OCI-LY7 (cell line): Measurements from ENCODE around the gene DBF4. TPM values are rescaled to one million over a fixed set of nuclear protein-coding genes. Genes with fewer than 3 reads are reported as not detected.
"Not testable (repeated sequence)": the region's sequence is repeated elsewhere in the genome, so short reads cannot be mapped to it uniquely, and the experiment has no call there.

Source experiments
- BruUV-seq: library from RNA; stranded (reverse); fragments of 400-500 nt; replicated peaks from 2 replicates; lab custom pipeline; 2021; lab: Mats Ljungman, UMichigan
- CTCF ChIA-PET: fragments of 300-600 bp; sonication (Branson Sonifier 250); formaldehyde crosslinking; loops from one replicate; lab custom pipeline; 2022; ENCODE audit warnings: antibody characterized with exemption; ENCODE audit not compliant: unreplicated experiment; lab: Charles Lee
- POLR2A ChIA-PET: fragments of 300-600 bp; sonication (Branson Sonifier 250); formaldehyde crosslinking; loops from one replicate; lab custom pipeline; 2022; ENCODE audit warnings: antibody characterized with exemption; lab: Charles Lee
- DNase-seq: peaks from one replicate; pipeline ENCODE4 v3.0.0-alpha.2; 2015; ENCODE audit warnings: low spot score
- H2AFZ ChIP-seq: fragments of 200-600 bp; sonication (generic), shearing (Covaris generic); 2 replicates; pipeline ENCODE4 v1.6.1; 2014; ENCODE audit warnings: mild to moderate bottlenecking, antibody characterized with exemption, low read length, moderate library complexity
- H3K27ac ChIP-seq: fragments of 200-600 bp; sonication (generic); 2 replicates; pipeline ENCODE4 v1.5.1; 2014; ENCODE audit warnings: mixed run types, low read depth, mild to moderate bottlenecking, moderate library complexity, low read length, inconsistent platforms; ENCODE audit not compliant: poor library complexity, severe bottlenecking
- H3K36me3 ChIP-seq: fragments of 200-600 bp; sonication (generic); 2 replicates; pipeline ENCODE4 v1.6.1; 2014; ENCODE audit warnings: mild to moderate bottlenecking, antibody characterized with exemption, low read length, moderate library complexity, mixed read lengths; ENCODE audit not compliant: insufficient read depth
- H3K4me1 ChIP-seq: fragments of 200-600 bp; sonication (generic); 2 replicates; pipeline ENCODE4 v1.5.1; 2014; ENCODE audit warnings: mild to moderate bottlenecking, low read length; ENCODE audit not compliant: insufficient read depth, poor library complexity, severe bottlenecking
- H3K4me2 ChIP-seq: fragments of 200-600 bp; sonication (generic); 2 replicates; pipeline ENCODE4 v1.6.1; 2014; ENCODE audit warnings: mild to moderate bottlenecking, low read length
- H3K4me3 ChIP-seq: fragments of 200-600 bp; sonication (generic); 2 replicates; pipeline ENCODE4 v1.5.1; 2014; ENCODE audit warnings: mild to moderate bottlenecking, low read depth, low read length; ENCODE audit not compliant: poor library complexity, severe bottlenecking
- H3K79me2 ChIP-seq: fragments of 200-600 bp; sonication (generic); 2 replicates; pipeline ENCODE4 v1.6.1; 2016; ENCODE audit warnings: low read depth, mild to moderate bottlenecking, low read length, moderate library complexity, mixed read lengths; ENCODE audit not compliant: insufficient read depth
- H3K9me2 ChIP-seq: fragments of 200-600 bp; sonication (generic); 2 replicates; pipeline ENCODE4 v1.6.1; 2016; ENCODE audit warnings: mild to moderate bottlenecking, low read length, mixed read lengths; ENCODE audit not compliant: insufficient read depth
- H3K9me3 ChIP-seq: fragments of 200-600 bp; sonication (generic); 2 replicates; pipeline ENCODE4 v1.6.1; 2014; ENCODE audit warnings: mild to moderate bottlenecking, mixed run types, low read length, mixed read lengths
- H4K20me1 ChIP-seq: fragments of 200-600 bp; sonication (generic); 2 replicates; pipeline ENCODE4 v1.6.1; 2014; ENCODE audit warnings: mild to moderate bottlenecking, antibody characterized with exemption, low read length, moderate library complexity, mixed read lengths; ENCODE audit not compliant: insufficient read depth
- EZH2phosphoT487 ChIP-seq: fragments of 200-600 bp; sonication (generic); IDR thresholded peaks from 2 replicates; pipeline ENCODE4 v1.6.1; 2018; ENCODE audit warnings: low read depth, borderline replicate concordance, mild to moderate bottlenecking, mixed run types, antibody characterized with exemption, low read length, moderate library complexity, mixed read lengths
- intact Hi-C: fragments of 100-400 bp; cut with micrococcal nuclease; formaldehyde crosslinking; loops from one replicate; pipeline ENCODE4 v1.10.0; 2022; ENCODE audit not compliant: unreplicated experiment
- total RNA-seq, 2 experiments: library from RNA; depleted of rRNA in 1 of 2; stranded (reverse); fragments of >200 nt in 1 of 2; shearing (Covaris generic) in 1 of 2; gene quantifications; 2 replicates each; pipeline ENCODE4 v1.2.3, GENCODE V29; 2014 to 2022
- TF ChIP-seq, protein P1 (sequence below): fragments of 200-600 bp; sonication (generic); conservative IDR thresholded peaks from 2 replicates; pipeline ENCODE4 v1.5.1; 2014; ENCODE audit warnings: mild to moderate bottlenecking, antibody characterized with exemption, low read length, moderate library complexity, mixed read lengths

The DBF4 gene
- total RNA-seq, 2 experiments from 2014 or later: 95.0 to 99.2 TPM

GRCh38 chr7:87886875-87887274 is 10.6 kb downstream of the DBF4 start:
- Histone ChIP-seq H3K36me3 (peaks cover 98% of the 10 kb centered on the region), H3K4me3 (no peak overlapping the region), H3K4me1 (peaks cover 7% of the 10 kb centered on the region), H3K27ac (no peak overlapping the region), H4K20me1 (peaks cover 41% of the 10 kb centered on the region; the same call in 1 of the 2 replicates), H3K79me2 (peaks cover 90% of the 10 kb centered on the region), H2AFZ (no peak overlapping the region), H3K4me2 (no peak overlapping the region), H3K9me2 (no peaks in the 10 kb centered on the region), H3K9me3 (no peaks in the 10 kb centered on the region)
- ChIA-PET POLR2A (interaction anchor here (0.7 to 1.7 kb wide), 9 partner anchors 9 to 374 kb away, joined by 3 to 7 read pairs (median 3); no protein-coding TSS in a partner anchor), CTCF (no interaction called here)
- no peak for TF ChIP-seq EZH2phosphoT487
- TF ChIP-seq, protein P1, sequence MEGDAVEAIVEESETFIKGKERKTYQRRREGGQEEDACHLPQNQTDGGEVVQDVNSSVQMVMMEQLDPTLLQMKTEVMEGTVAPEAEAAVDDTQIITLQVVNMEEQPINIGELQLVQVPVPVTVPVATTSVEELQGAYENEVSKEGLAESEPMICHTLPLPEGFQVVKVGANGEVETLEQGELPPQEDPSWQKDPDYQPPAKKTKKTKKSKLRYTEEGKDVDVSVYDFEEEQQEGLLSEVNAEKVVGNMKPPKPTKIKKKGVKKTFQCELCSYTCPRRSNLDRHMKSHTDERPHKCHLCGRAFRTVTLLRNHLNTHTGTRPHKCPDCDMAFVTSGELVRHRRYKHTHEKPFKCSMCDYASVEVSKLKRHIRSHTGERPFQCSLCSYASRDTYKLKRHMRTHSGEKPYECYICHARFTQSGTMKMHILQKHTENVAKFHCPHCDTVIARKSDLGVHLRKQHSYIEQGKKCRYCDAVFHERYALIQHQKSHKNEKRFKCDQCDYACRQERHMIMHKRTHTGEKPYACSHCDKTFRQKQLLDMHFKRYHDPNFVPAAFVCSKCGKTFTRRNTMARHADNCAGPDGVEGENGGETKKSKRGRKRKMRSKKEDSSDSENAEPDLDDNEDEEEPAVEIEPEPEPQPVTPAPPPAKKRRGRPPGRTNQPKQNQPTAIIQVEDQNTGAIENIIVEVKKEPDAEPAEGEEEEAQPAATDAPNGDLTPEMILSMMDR: peak; percentile 82
- intact Hi-C loops: loop anchor here (1.0 kb wide), 1 partner anchor 90 kb away; no protein-coding TSS in a partner anchor
- peak; percentile 42 for DNase-seq
- no TSS peak for BruUV-seq

DNA sequence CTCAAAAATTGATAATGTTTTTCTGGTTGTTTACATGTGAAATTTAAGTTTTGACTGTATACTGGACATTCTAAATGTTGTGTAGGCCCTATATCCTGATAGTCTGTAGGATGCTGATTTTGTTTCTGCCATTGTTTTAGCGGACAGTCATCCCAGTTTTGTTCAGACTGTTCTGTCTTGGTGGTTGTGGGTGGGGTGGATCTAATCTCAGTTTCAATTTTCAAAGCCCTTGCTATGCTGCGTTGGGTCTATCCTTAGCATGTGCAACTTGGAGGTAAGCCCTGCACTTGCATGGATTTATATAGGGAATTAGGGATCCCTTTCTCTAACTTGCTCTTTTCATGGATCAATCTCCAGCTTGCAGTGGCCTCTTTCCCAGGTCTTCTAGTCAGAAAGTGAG is 19.1 kb downstream of the DBF4 start:
- POLR2A ChIA-PET: interaction anchor here (0.6 to 1.1 kb wide), 5 partner anchors 9 to 47 kb away, joined by 3 to 6 read pairs (median 3); no protein-coding TSS in a partner anchor
- CTCF ChIA-PET: interaction anchor here (0.5 kb wide), 1 partner anchor 39 kb away, joined by 3 read pairs; no protein-coding TSS in a partner anchor
- no peak overlapping the region for H3K4me2 ChIP-seq
- H3K79me2 ChIP-seq: peaks cover 57% of the 10 kb centered on the region
- H3K27ac ChIP-seq: no peak overlapping the region
- BruUV-seq: no TSS peak
- H3K4me3 ChIP-seq: no peak overlapping the region
- peaks cover 98% of the 10 kb centered on the region for H3K36me3 ChIP-seq
- H4K20me1 ChIP-seq: no peaks in the 10 kb centered on the region; the same call in 1 of the 2 replicates
- intact Hi-C loops: no loop called here
- H3K4me1 ChIP-seq: no peaks in the 10 kb centered on the region
- H3K9me3 ChIP-seq: no peaks in the 10 kb centered on the region
- no peak for DNase-seq
- no peaks in the 10 kb centered on the region for H3K9me2 ChIP-seq
- TF ChIP-seq EZH2phosphoT487: no peak
- TF ChIP-seq, protein P1: no peak
- H2AFZ ChIP-seq: no peak overlapping the region

DNA sequence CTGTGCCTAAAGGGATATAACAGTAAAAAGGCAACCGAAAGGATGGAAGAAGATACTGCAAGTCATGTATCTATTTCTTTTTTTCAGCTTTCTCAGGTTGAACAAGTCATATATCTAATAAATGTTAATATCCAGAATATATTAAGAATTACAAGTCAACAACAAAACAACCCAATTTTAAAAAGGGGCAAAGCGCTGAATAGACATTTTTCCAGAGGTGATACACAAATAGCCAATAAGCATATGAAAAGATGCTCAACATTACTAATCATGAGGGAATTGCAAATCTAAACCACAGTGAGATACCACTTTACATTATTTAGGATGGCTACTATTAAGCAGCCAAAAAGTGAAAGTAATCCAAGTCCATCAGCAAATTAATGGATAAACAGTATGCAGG is 23.0 kb downstream of the DBF4 start:
- peaks cover 100% of the 10 kb centered on the region for H3K36me3 ChIP-seq

DNA sequence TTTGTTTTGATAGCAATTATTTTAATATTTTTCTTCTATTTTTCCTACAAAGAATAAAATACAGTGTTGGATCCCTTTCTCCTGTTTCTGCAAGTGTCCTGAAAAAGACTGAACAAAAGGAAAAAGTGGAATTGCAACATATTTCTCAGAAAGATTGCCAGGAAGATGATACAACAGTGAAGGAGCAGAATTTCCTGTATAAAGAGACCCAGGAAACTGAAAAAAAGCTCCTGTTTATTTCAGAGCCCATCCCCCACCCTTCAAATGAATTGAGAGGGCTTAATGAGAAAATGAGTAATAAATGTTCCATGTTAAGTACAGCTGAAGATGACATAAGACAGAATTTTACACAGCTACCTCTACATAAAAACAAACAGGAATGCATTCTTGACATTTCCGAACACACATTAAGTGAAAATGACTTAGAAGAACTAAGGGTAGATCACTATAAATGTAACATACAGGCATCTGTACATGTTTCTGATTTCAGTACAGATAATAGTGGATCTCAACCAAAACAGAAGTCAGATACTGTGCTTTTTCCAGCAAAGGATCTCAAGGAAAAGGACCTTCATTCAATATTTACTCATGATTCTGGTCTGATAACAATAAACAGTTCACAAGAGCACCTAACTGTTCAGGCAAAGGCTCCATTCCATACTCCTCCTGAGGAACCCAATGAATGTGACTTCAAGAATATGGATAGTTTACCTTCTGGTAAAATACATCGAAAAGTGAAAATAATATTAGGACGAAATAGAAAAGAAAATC is 31.0 kb downstream of the DBF4 start:
- H3K79me2 ChIP-seq, DNase-seq, H3K9me2 ChIP-seq, intact Hi-C loops, CTCF ChIA-PET, H3K27ac ChIP-seq, H3K4me1 ChIP-seq, H2AFZ ChIP-seq, H3K4me2 ChIP-seq, BruUV-seq, H4K20me1 ChIP-seq, H3K4me3 ChIP-seq, H3K9me3 ChIP-seq: not testable (repeated sequence)
- peaks cover 69% of the 10 kb centered on the region for H3K36me3 ChIP-seq
- POLR2A ChIA-PET: interaction anchor here (1.0 kb wide), 1 partner anchor 13 kb away, joined by 6 read pairs; no protein-coding TSS in a partner anchor

More for the DNA sequence above, 23.0 kb downstream of the DBF4 start:
- Histone ChIP-seq H3K9me3 (no peaks in the 10 kb centered on the region), H3K4me3 (no peak overlapping the region), H3K27ac (no peak overlapping the region), H3K9me2 (no peaks in the 10 kb centered on the region), H4K20me1 (no peaks in the 10 kb centered on the region; the same call in 1 of the 2 replicates), H3K79me2 (peaks cover 22% of the 10 kb centered on the region; the same call in 1 of the 2 replicates), H3K4me1 (no peaks in the 10 kb centered on the region), H2AFZ (no peak overlapping the region), H3K4me2 (no peak overlapping the region)
- ChIA-PET POLR2A (no interaction called here), CTCF (no interaction called here)
- intact Hi-C loops: no loop called here
- no peak for DNase-seq
- no TSS peak for BruUV-seq
- TF ChIP-seq EZH2phosphoT487: no peak
- TF ChIP-seq, protein P1: no peak
